HepG2 (cell line): ENCODE measurements around the gene PKP3. TPM values are rescaled to one million over a fixed set of nuclear protein-coding genes. Genes with fewer than 3 reads are reported as not detected.

Source experiments
- FOXJ3 ChIP-seq: sonication (generic); formaldehyde crosslinking; IDR thresholded peaks from 2 replicates; pipeline ENCODE4 v1.4.0; 2020; ENCODE audit warnings: missing genetic modification reagents, mild to moderate bottlenecking, borderline replicate concordance
- MEF2D ChIP-seq: sonication (generic); formaldehyde crosslinking; IDR thresholded peaks from 2 replicates; pipeline ENCODE4 v1.5.1; 2020; ENCODE audit warnings: mild to moderate bottlenecking, missing genetic modification reagents
- NR2F6 ChIP-seq, 2 experiments: IDR thresholded peaks; 2 replicates each; pipeline ENCODE4 v1.6.1; 2016; ENCODE audit warnings: antibody characterized with exemption in 1 of 2, mild to moderate bottlenecking in 1 of 2
- PHF20 ChIP-seq: sonication (generic); formaldehyde crosslinking; IDR thresholded peaks from 2 replicates; pipeline ENCODE4 v1.5.0; 2020; ENCODE audit warnings: mild to moderate bottlenecking, missing genetic modification reagents
- POLR2G ChIP-seq: fragments of 200-400 bp; formaldehyde crosslinking; IDR thresholded peaks from 2 replicates; pipeline ENCODE4 v1.6.1; 2018; ENCODE audit warnings: mild to moderate bottlenecking, low read depth, low read length, moderate library complexity
- RFX5 ChIP-seq: IDR thresholded peaks from 2 replicates; pipeline ENCODE4 v1.6.1; 2011; ENCODE audit warnings: low read depth, low read length, improper control_type of control experiment
- SP140L ChIP-seq: sonication (generic); formaldehyde crosslinking; IDR thresholded peaks from 2 replicates; pipeline ENCODE4 v1.4.0; 2020; ENCODE audit warnings: missing genetic modification reagents, borderline replicate concordance
- TCF12 ChIP-seq, 2 experiments: fragments of 450-650 bp in 1 of 2; sonication (generic) in 1 of 2; formaldehyde crosslinking in 1 of 2; IDR thresholded peaks; 2 replicates each; pipeline versions ENCODE4 v1.6.1 to v1.8.0; 2017 to 2022; ENCODE audit warnings: antibody characterized with exemption in 1 of 2, mild to moderate bottlenecking in 1 of 2, missing genetic modification reagents in 1 of 2, moderate library complexity in 1 of 2
- ZC3H13 ChIP-seq: sonication (generic); formaldehyde crosslinking; IDR thresholded peaks from 2 replicates; pipeline ENCODE4 v1.8.1; 2023; ENCODE audit warnings: mild to moderate bottlenecking, missing genetic modification reagents, moderate library complexity
- ZMYM3 ChIP-seq: sonication (generic); formaldehyde crosslinking; IDR thresholded peaks from 2 replicates; pipeline ENCODE4 v1.5.1; 2020; ENCODE audit warnings: mild to moderate bottlenecking, missing genetic modification reagents
- ZNF260 ChIP-seq: sonication (generic); formaldehyde crosslinking; IDR thresholded peaks from 2 replicates; pipeline ENCODE4 v1.4.0; 2020; ENCODE audit warnings: missing genetic modification reagents, low read depth, mild to moderate bottlenecking, borderline replicate concordance
- ZNF564 ChIP-seq: sonication (generic); formaldehyde crosslinking; IDR thresholded peaks from 2 replicates; pipeline ENCODE4 v1.8.1; 2023; ENCODE audit warnings: mild to moderate bottlenecking, missing genetic modification reagents
- ZNF589 ChIP-seq: sonication (generic); formaldehyde crosslinking; conservative IDR thresholded peaks from 2 replicates; pipeline ENCODE4 v1.8.0; 2022; ENCODE audit warnings: mild to moderate bottlenecking, moderate library complexity, missing genetic modification reagents
- ZNF652 ChIP-seq: IDR thresholded peaks from 2 replicates; pipeline ENCODE4 v1.6.1; 2016; ENCODE audit warnings: low read depth, borderline replicate concordance
- polyA plus RNA-seq, 8 experiments: library from polyadenylated mRNA; depleted of rRNA in 3 of 8; stranded (reverse) in 7 of 8; unstranded in 1 of 8; fragments of >200 nt; fragmentation: Illumina TruSeq in 4 of 8; extraction: Trizol in 4 of 8; gene quantifications; 2 replicates each; pipeline versions ENCODE4 v1.2.1 to v1.2.3, GENCODE V29; 2011 to 2016; ENCODE audit warnings: low read depth in 4 of 8, missing spikeins in 1 of 8, mixed read lengths in 1 of 8; ENCODE audit not compliant: insufficient read depth in 1 of 8
- total RNA-seq, 5 experiments: library from RNA; depleted of rRNA; stranded (reverse); fragments of >200 nt; fragmentation: Illumina TruSeq; extraction: Trizol; gene quantifications; 2 replicates each; pipeline ENCODE4 v1.2.3, GENCODE V29; 2016; ENCODE audit warnings: low read depth in 1 of 5
- TF ChIP-seq, protein P1 (sequence below): IDR thresholded peaks from 2 replicates; pipeline ENCODE4 v1.6.1; 2016; ENCODE audit warnings: missing compliant biosample characterization, missing genetic modification reagents, borderline replicate concordance
- TF ChIP-seq, protein P2 (sequence below): sonication (generic); formaldehyde crosslinking; IDR thresholded peaks from 2 replicates; pipeline ENCODE4 v1.5.0; 2020; ENCODE audit warnings: mild to moderate bottlenecking, missing genetic modification reagents
- TF ChIP-seq, protein P3 (sequence below): sonication (generic); formaldehyde crosslinking; IDR thresholded peaks from 2 replicates; pipeline ENCODE4 v1.9.0; 2021; ENCODE audit warnings: missing genetic modification reagents, borderline replicate concordance
- TF ChIP-seq, protein P4 (sequence below): sonication (generic); formaldehyde crosslinking; IDR thresholded peaks from 2 replicates; pipeline ENCODE4 v1.4.0; 2020; ENCODE audit warnings: missing genetic modification reagents

Gene PKP3
- total and polyA plus RNA-seq, 2 of the 13 experiments (the other 11 are each of a cell fraction or from before 2014, with no cell fraction given) = 18.0 to 28.7 TPM

DNA sequence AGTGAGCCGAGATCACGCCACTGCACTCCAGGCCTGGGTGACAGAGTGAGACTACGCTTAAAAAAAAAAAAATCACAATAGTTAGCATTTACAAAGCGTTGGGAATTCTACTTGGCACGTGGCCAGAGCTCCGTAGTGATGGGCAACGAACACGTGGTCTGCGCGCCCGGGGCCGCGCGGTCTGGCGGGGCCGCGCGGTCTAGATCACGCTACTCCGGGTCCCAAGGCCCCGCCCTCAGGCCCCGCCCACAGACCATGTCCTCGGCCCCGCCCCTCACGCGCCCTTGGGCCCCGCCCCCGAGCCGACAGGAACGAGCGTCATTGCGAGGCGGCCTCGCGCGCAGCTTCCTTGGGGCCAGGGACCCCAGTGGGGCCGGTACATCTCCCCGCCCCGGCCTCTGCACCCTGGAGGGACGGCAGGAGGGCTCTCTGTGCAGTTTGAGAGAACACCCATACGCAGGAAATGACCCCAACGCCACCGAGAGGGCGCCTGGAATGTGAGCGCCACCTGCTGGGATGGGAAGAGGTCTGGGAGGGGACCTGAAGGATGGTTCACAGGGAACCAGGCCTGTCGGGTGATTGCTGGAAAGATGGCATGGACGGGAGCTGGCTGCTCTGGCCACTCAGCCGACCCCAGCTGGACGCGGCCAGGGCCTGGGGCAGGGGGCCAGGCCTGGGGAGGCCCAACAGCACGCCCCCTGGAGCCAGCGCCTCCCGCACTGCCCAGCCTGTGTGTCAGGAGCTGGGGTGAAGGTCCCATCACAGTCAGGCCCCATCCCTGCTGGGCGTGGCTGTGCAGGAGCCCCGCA lies 54.1 kb downstream of the PKP3 start (continued):
- TF ChIP-seq, protein P1, sequence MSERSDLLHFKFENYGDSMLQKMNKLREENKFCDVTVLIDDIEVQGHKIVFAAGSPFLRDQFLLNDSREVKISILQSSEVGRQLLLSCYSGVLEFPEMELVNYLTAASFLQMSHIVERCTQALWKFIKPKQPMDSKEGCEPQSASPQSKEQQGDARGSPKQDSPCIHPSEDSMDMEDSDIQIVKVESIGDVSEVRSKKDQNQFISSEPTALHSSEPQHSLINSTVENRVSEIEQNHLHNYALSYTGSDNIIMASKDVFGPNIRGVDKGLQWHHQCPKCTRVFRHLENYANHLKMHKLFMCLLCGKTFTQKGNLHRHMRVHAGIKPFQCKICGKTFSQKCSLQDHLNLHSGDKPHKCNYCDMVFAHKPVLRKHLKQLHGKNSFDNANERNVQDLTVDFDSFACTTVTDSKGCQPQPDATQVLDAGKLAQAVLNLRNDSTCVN (CRISPR knock-in tag) = no peak; the same call in 1 of the 2 replicates
- TF ChIP-seq TCF12 (IDR thresholded peaks at IDR 0.05) = no peak
- peak; percentile 51; the same call in 1 of the 2 replicates for TF ChIP-seq TCF12 (CRISPR knock-in tag; IDR thresholded peaks at IDR 0.05)
- TF ChIP-seq ZNF564 (CRISPR knock-in tag) = 0 out of 2 replicates have a peak, but pooled peaks have one; percentile 43
- no peak for TF ChIP-seq ZNF260
- TF ChIP-seq ZNF652 (CRISPR knock-in tag) = 0 out of 2 replicates have a peak, but pooled peaks have one; percentile 29
- TF ChIP-seq, protein P2, sequence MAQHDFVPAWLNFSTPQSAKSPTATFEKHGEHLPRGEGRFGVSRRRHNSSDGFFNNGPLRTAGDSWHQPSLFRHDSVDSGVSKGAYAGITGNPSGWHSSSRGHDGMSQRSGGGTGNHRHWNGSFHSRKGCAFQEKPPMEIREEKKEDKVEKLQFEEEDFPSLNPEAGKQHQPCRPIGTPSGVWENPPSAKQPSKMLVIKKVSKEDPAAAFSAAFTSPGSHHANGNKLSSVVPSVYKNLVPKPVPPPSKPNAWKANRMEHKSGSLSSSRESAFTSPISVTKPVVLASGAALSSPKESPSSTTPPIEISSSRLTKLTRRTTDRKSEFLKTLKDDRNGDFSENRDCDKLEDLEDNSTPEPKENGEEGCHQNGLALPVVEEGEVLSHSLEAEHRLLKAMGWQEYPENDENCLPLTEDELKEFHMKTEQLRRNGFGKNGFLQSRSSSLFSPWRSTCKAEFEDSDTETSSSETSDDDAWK = no peak
- TF ChIP-seq FOXJ3 (CRISPR knock-in tag) = peak; percentile 23; the same call in 1 of the 2 replicates
- TF ChIP-seq, protein P3, sequence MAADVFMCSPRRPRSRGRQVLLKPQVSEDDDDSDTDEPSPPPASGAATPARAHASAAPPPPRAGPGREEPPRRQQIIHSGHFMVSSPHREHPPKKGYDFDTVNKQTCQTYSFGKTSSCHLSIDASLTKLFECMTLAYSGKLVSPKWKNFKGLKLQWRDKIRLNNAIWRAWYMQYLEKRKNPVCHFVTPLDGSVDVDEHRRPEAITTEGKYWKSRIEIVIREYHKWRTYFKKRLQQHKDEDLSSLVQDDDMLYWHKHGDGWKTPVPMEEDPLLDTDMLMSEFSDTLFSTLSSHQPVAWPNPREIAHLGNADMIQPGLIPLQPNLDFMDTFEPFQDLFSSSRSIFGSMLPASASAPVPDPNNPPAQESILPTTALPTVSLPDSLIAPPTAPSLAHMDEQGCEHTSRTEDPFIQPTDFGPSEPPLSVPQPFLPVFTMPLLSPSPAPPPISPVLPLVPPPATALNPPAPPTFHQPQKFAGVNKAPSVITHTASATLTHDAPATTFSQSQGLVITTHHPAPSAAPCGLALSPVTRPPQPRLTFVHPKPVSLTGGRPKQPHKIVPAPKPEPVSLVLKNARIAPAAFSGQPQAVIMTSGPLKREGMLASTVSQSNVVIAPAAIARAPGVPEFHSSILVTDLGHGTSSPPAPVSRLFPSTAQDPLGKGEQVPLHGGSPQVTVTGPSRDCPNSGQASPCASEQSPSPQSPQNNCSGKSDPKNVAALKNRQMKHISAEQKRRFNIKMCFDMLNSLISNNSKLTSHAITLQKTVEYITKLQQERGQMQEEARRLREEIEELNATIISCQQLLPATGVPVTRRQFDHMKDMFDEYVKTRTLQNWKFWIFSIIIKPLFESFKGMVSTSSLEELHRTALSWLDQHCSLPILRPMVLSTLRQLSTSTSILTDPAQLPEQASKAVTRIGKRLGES (CRISPR knock-in tag) = no peak
- TF ChIP-seq MEF2D (CRISPR knock-in tag) = peak; percentile 55; the same call in 1 of the 2 replicates
- no peak for TF ChIP-seq PHF20 (CRISPR knock-in tag)
- TF ChIP-seq ZC3H13 = no peak
- TF ChIP-seq RFX5 = no peak; the same call in 1 of the 2 replicates
- TF ChIP-seq ZNF589 (CRISPR knock-in tag) = no peak; the same call in 1 of the 2 replicates
- no peak; the same call in 1 of the 2 replicates for TF ChIP-seq ZMYM3 (CRISPR knock-in tag)
- TF ChIP-seq, protein P4, sequence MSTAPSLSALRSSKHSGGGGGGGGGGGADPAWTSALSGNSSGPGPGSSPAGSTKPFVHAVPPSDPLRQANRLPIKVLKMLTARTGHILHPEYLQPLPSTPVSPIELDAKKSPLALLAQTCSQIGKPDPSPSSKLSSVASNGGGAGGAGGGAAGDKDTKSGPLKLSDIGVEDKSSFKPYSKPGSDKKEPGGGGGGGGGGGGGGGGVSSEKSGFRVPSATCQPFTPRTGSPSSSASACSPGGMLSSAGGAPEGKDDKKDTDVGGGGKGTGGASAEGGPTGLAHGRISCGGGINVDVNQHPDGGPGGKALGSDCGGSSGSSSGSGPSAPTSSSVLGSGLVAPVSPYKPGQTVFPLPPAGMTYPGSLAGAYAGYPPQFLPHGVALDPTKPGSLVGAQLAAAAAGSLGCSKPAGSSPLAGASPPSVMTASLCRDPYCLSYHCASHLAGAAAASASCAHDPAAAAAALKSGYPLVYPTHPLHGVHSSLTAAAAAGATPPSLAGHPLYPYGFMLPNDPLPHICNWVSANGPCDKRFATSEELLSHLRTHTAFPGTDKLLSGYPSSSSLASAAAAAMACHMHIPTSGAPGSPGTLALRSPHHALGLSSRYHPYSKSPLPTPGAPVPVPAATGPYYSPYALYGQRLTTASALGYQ (CRISPR knock-in tag) = no peak
- peak; percentile 60; the same call in 1 of the 2 replicates for TF ChIP-seq NR2F6 (IDR thresholded peaks at IDR 0.05)
- peak; percentile 67; the same call in 1 of the 2 replicates for TF ChIP-seq NR2F6 (CRISPR knock-in tag; IDR thresholded peaks at IDR 0.05)
- TF ChIP-seq SP140L (CRISPR knock-in tag) = no peak
- peak; percentile 80 for TF ChIP-seq POLR2G
